NCI-H524 treated with DMSO at 0.1 percent for 48 hours (cell line): Measurements from ENCODE around the gene TMCC3.
"Not testable (repeated sequence)": the region's sequence is repeated elsewhere in the genome, so short reads cannot be mapped to it uniquely, and the experiment has no call there.

ENCODE experiments used
- DNase-seq: peaks from one replicate; lab custom pipeline; 2025; lab: John Stamatoyannopoulos, UW

TMCC3 gene

GRCh38 chr12:94633401-94633800, 17.0 kb downstream of the TMCC3 start:
- no peak for DNase-seq

GRCh38 chr12:94631058-94631457, 19.3 kb downstream of the TMCC3 start:
- no peak for DNase-seq

GRCh38 chr12:94628819-94629472, 21.4 kb downstream of the TMCC3 start:
- DNase-seq: no peak

- DNase-seq: no peak
Measured at GRCh38 chr12:94628369-94628768, 22.0 kb downstream of the TMCC3 start.

GRCh38 chr12:94625531-94625930, 24.8 kb downstream of the TMCC3 start:
- DNase-seq: no peak

- DNase-seq: no peak
Measured at GRCh38 chr12:94623161-94623920, 27.0 kb downstream of the TMCC3 start.

GRCh38 chr12:94622475-94622874, 27.9 kb downstream of the TMCC3 start:
- DNase-seq: no peak

- no peak for DNase-seq
Measured at GRCh38 chr12:94621662-94622359, 28.5 kb downstream of the TMCC3 start.

GRCh38 chr12:94620621-94621020, 29.7 kb downstream of the TMCC3 start:
- no peak for DNase-seq

- no peak for DNase-seq
Measured at GRCh38 chr12:94618995-94619695, 31.2 kb downstream of the TMCC3 start.

GRCh38 chr12:94617101-94617500, 33.3 kb downstream of the TMCC3 start:
- DNase-seq: no peak

- DNase-seq: no peak
Measured at GRCh38 chr12:94616203-94616729, 34.1 kb downstream of the TMCC3 start.

- DNase-seq: no peak
Measured at GRCh38 chr12:94615260-94616181, 34.8 kb downstream of the TMCC3 start.

GRCh38 chr12:94614288-94614721, 36.1 kb downstream of the TMCC3 start:
- no peak for DNase-seq

- DNase-seq: no peak
Measured at GRCh38 chr12:94609917-94610443, 40.4 kb downstream of the TMCC3 start.

- not testable (repeated sequence) for DNase-seq
Measured at GRCh38 chr12:94606810-94607209, 43.5 kb downstream of the TMCC3 start.

- no peak for DNase-seq
Measured at GRCh38 chr12:94604366-94604698, 46.0 kb downstream of the TMCC3 start.

- no peak for DNase-seq
Measured at GRCh38 chr12:94603434-94604365, 46.7 kb downstream of the TMCC3 start.

GRCh38 chr12:94602024-94602423, 48.3 kb downstream of the TMCC3 start:
- no peak for DNase-seq

GRCh38 chr12:94601307-94601706, 49.0 kb downstream of the TMCC3 start:
- not testable (repeated sequence) for DNase-seq
